ENCODE measurements around the gene FOXJ3.

DNA sequence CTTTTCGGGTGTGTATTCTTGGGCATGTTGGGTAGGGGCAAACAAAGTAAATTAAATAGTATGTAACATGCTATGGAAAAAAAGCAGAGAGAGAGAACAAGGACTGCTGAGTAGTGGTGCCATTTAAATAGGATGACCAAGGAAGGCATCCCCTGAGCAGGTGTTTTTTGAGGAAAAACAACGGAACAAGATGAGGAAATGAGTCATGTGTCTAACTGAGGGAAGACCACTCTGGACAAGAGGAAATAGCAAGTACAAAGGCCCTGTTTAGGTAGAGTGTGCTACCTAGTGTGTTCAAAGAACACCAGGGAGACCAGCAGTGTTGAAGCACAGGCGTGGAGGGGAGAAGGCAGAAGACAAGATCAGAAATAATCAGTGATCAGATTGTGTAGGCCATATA, 150.4 kb downstream of the FOXJ3 start:
- no peak for TF ChIP-seq ZNF274 (IDR thresholded peaks at IDR 0.05; ENCODE audit: low read depth, low read length)
- no peak for TF ChIP-seq YY1 (IDR thresholded peaks at IDR 0.05; ENCODE audit: insufficient read depth, insufficient read length)
- TF ChIP-seq SUZ12 (IDR thresholded peaks at IDR 0.05; ENCODE audit: extremely low read depth, insufficient read depth, insufficient read length) = no peak
